PC-9 (cell line): ENCODE results near the gene NAXD. TPM values are rescaled to one million over a fixed set of nuclear protein-coding genes. Genes with fewer than 3 reads are reported as not detected.

Experiments
- BruUV-seq: library from RNA; stranded (reverse); fragments of 400-500 nt; replicated peaks from 2 replicates; lab custom pipeline; 2021; lab: Mats Ljungman, UMichigan
- CTCF ChIA-PET: fragments of 300-600 bp; sonication (Branson Sonifier 250); formaldehyde crosslinking; loops from one replicate; lab custom pipeline; 2022; ENCODE audit warnings: antibody characterized with exemption; lab: Charles Lee
- POLR2A ChIA-PET: fragments of 300-600 bp; sonication (Branson Sonifier 250); formaldehyde crosslinking; loops from one replicate; lab custom pipeline; 2022; ENCODE audit warnings: antibody characterized with exemption; ENCODE audit not compliant: unreplicated experiment; lab: Charles Lee
- DNase-seq, 2 experiments: peaks; one replicate each; pipeline versions ENCODE4 v3.0.0 to v3.0.0-alpha.2; 2015 to 2022; ENCODE audit warnings: mixed read lengths in 1 of 2
- H2AFZ ChIP-seq: fragments of 200-600 bp; sonication (generic); 2 replicates; pipeline ENCODE4 v1.8.1; 2017; ENCODE audit warnings: antibody characterized with exemption
- H3F3A ChIP-seq: fragments of 200-600 bp; sonication (generic); 2 replicates; pipeline ENCODE4 v1.8.1; 2017; ENCODE audit warnings: antibody characterized with exemption, mild to moderate bottlenecking, low read depth; ENCODE audit not compliant: insufficient read depth
- H3K27ac ChIP-seq: fragments of 200-600 bp; sonication (generic); 2 replicates; pipeline ENCODE4 v1.6.1; 2016; ENCODE audit warnings: mixed run types
- H3K27me3 ChIP-seq: fragments of 200-600 bp; sonication (generic); 2 replicates; pipeline ENCODE4 v1.6.1; 2016; ENCODE audit warnings: low read depth, mixed run types; ENCODE audit not compliant: insufficient read depth
- H3K36me3 ChIP-seq: fragments of 200-600 bp; sonication (generic); 2 replicates; pipeline ENCODE4 v1.6.1; 2016; ENCODE audit warnings: low read depth, mixed run types
- H3K4me1 ChIP-seq: fragments of 200-600 bp; sonication (generic); replicated peaks from 2 replicates; pipeline ENCODE4 v1.6.1; 2016; ENCODE audit warnings: mixed run types; ENCODE audit not compliant: insufficient read depth
- H3K4me2 ChIP-seq: fragments of 200-600 bp; sonication (generic); 2 replicates; pipeline ENCODE4 v1.6.1; 2017; ENCODE audit warnings: mixed run types
- H3K4me3 ChIP-seq: fragments of 200-600 bp; sonication (generic); 2 replicates; pipeline ENCODE4 v1.6.1; 2016; ENCODE audit warnings: mixed run types
- H3K79me2 ChIP-seq: fragments of 200-600 bp; sonication (generic); 2 replicates; pipeline ENCODE4 v1.6.1; 2017; ENCODE audit warnings: low read depth, mixed run types
- H3K9me2 ChIP-seq: fragments of 200-600 bp; sonication (generic); 2 replicates; pipeline ENCODE4 v1.8.1; 2017; ENCODE audit warnings: mild to moderate bottlenecking; ENCODE audit not compliant: insufficient read depth
- H3K9me3 ChIP-seq: fragments of 200-600 bp; sonication (generic); 2 replicates; pipeline ENCODE4 v1.8.1; 2016; ENCODE audit warnings: low read depth; ENCODE audit not compliant: insufficient read depth
- H4K20me1 ChIP-seq: fragments of 200-600 bp; sonication (generic); 2 replicates; pipeline ENCODE4 v1.8.1; 2017; ENCODE audit not compliant: insufficient read depth
- CTCF ChIP-seq: fragments of 200-600 bp; sonication (generic); conservative IDR thresholded peaks from 2 replicates; pipeline ENCODE4 v1.6.1; 2017; ENCODE audit warnings: mixed run types, antibody characterized with exemption, mild to moderate bottlenecking, moderate library complexity
- EZH2 ChIP-seq: fragments of 200-600 bp; sonication (generic); IDR thresholded peaks from 2 replicates; pipeline ENCODE4 v1.8.0; 2017; ENCODE audit warnings: antibody characterized with exemption, low read depth
- intact Hi-C: fragments of 100-400 bp; cut with micrococcal nuclease; formaldehyde crosslinking; loops from one replicate; pipeline ENCODE4 v1.10.0; 2022; ENCODE audit not compliant: unreplicated experiment
- total RNA-seq: library from RNA; stranded (reverse); gene quantifications from 2 replicates; pipeline ENCODE4 v1.2.3, GENCODE V29; 2021

NAXD gene
- total RNA-seq, 1 experiment from 2014 or later = 30.2 TPM

GRCh38 chr13:110689041-110689440 is 73.7 kb downstream of the NAXD start:
- peaks cover 3% of the 10 kb centered on the region; the same call in 1 of the 2 replicates for H3F3A ChIP-seq
- no peak overlapping the region for H2AFZ ChIP-seq
- no peaks in the 10 kb centered on the region for H4K20me1 ChIP-seq
- H3K36me3 ChIP-seq = peaks cover 4% of the 10 kb centered on the region; the same call in 1 of the 2 replicates
- intact Hi-C loops = no loop called here
- H3K79me2 ChIP-seq = no peaks in the 10 kb centered on the region
- no peak overlapping the region for H3K4me3 ChIP-seq
- no peak overlapping the region for H3K27ac ChIP-seq
- no peaks in the 10 kb centered on the region for H3K9me3 ChIP-seq
- ChIA-PET CTCF (no interaction called here), POLR2A (no interaction called here)
- DNase-seq = no peak
- no peaks in the 10 kb centered on the region for H3K9me2 ChIP-seq
- no peak for TF ChIP-seq CTCF
- TF ChIP-seq EZH2 = no peak
- BruUV-seq = no TSS peak
- H3K4me2 ChIP-seq = no peak overlapping the region
- H3K4me1 ChIP-seq = no peaks in the 10 kb centered on the region
- no peaks in the 10 kb centered on the region for H3K27me3 ChIP-seq

Other genes starting within 250 kb of the NAXD start
- 31.9 and 41.0 TPM in 2 replicates for gene RAB20, start 53.8 kb upstream of the NAXD start, total RNA-seq
- 57.1 and 67.0 TPM in 2 replicates for gene CARS2, start 90.6 kb downstream of the NAXD start, total RNA-seq
- 21.2 and 23.1 TPM in 2 replicates for gene ING1, start 98.2 kb downstream of the NAXD start, total RNA-seq